HCT116 (cell line): ENCODE results near the gene SERPINB6.

Experiments
- CEBPB ChIP-seq: IDR thresholded peaks from 2 replicates; pipeline ENCODE4 v1.6.1; 2012; ENCODE audit warnings: low read depth
- EGR1 ChIP-seq: IDR thresholded peaks from 2 replicates; pipeline ENCODE4 v1.6.1; 2012; ENCODE audit warnings: low read depth
- ELF1 ChIP-seq: IDR thresholded peaks from 2 replicates; pipeline ENCODE4 v1.6.1; 2012; ENCODE audit warnings: low read depth, borderline replicate concordance
- EZH2 ChIP-seq: fragments of 200-600 bp; sonication (generic); IDR thresholded peaks from 2 replicates; pipeline ENCODE4 v1.6.1; 2017; ENCODE audit warnings: antibody characterized with exemption, mixed run types
- EZH2phosphoT487 ChIP-seq: fragments of 200-600 bp; IDR thresholded peaks from 2 replicates; pipeline ENCODE4 v1.6.1; 2018; ENCODE audit warnings: antibody characterized with exemption, borderline replicate concordance
- JUND ChIP-seq: IDR thresholded peaks from 2 replicates; pipeline ENCODE4 v1.6.1; 2012
- POLR2A ChIP-seq: IDR thresholded peaks from 2 replicates; pipeline ENCODE4 v1.7.0; 2011; ENCODE audit warnings: borderline replicate concordance; ENCODE audit not compliant: insufficient read depth, insufficient read length; ENCODE audit errors: extremely low read depth
- POLR2AphosphoS5 ChIP-seq: IDR thresholded peaks from 2 replicates; pipeline ENCODE4 v1.6.1; 2011; ENCODE audit warnings: mild to moderate bottlenecking, low read depth, low read length, moderate library complexity
- REST ChIP-seq: IDR thresholded peaks from 2 replicates; pipeline ENCODE4 v1.6.1; 2012; ENCODE audit warnings: low read depth
- TCF7L2 ChIP-seq: IDR thresholded peaks from 2 replicates; pipeline ENCODE4 v1.7.0; 2011; ENCODE audit warnings: borderline replicate concordance, inconsistent platforms; ENCODE audit not compliant: insufficient read depth, insufficient read length; ENCODE audit errors: extremely low read depth
- TF ChIP-seq, protein P1 (sequence below), 3 experiments: fragments of 200-600 bp in 1 of 3; sonication (generic) in 1 of 3; IDR thresholded peaks in 2 of 3; conservative IDR thresholded peaks in 1 of 3; 2 replicates each; pipeline ENCODE4 v1.5.1; 2012 to 2017; ENCODE audit warnings: low read depth in 2 of 3, low read length in 2 of 3, antibody characterized with exemption in 1 of 3, borderline replicate concordance in 1 of 3, control low read depth in 1 of 3, mild to moderate bottlenecking in 1 of 3, mixed read lengths in 1 of 3, mixed run types in 1 of 3, moderate library complexity in 1 of 3; ENCODE audit not compliant: insufficient read depth in 1 of 3
- TF ChIP-seq, protein P2 (sequence below): IDR thresholded peaks from 2 replicates; pipeline ENCODE4 v1.6.1; 2012

DNA sequence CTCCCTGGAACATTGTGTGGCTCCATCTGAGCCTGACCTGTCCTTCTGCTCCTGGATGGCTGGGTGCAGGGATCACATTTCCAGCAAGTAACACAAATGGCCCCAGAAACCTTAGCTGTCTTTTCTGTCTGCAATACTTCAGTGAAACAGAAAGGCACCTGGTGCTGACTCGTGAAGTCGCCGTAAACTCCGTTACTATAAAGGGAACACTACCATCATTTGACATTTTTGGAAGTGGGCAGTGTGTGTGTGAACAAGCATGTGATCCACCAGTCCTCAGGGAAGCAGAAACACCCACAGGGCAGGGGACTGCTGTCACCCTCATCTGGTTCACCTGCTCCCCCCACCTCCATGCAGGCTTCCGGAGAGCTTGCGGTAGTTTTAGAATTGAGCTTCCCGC is 23.9 kb downstream of the SERPINB6 start:
- TF ChIP-seq, protein P1, sequence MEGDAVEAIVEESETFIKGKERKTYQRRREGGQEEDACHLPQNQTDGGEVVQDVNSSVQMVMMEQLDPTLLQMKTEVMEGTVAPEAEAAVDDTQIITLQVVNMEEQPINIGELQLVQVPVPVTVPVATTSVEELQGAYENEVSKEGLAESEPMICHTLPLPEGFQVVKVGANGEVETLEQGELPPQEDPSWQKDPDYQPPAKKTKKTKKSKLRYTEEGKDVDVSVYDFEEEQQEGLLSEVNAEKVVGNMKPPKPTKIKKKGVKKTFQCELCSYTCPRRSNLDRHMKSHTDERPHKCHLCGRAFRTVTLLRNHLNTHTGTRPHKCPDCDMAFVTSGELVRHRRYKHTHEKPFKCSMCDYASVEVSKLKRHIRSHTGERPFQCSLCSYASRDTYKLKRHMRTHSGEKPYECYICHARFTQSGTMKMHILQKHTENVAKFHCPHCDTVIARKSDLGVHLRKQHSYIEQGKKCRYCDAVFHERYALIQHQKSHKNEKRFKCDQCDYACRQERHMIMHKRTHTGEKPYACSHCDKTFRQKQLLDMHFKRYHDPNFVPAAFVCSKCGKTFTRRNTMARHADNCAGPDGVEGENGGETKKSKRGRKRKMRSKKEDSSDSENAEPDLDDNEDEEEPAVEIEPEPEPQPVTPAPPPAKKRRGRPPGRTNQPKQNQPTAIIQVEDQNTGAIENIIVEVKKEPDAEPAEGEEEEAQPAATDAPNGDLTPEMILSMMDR (IDR thresholded peaks at IDR 0.05 in 2 of 3, conservative IDR thresholded peaks at IDR 0.05 in 1 of 3; ENCODE audit: borderline replicate concordance in 1 of 3, insufficient read depth in 1 of 3, low read depth in 2 of 3, low read length in 2 of 3), result no peak
- TF ChIP-seq TCF7L2, result no peak
- TF ChIP-seq, protein P2, sequence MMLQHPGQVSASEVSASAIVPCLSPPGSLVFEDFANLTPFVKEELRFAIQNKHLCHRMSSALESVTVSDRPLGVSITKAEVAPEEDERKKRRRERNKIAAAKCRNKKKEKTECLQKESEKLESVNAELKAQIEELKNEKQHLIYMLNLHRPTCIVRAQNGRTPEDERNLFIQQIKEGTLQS, result no peak
- no peak for TF ChIP-seq EZH2phosphoT487
- no peak for TF ChIP-seq POLR2A
- no peak for TF ChIP-seq REST
- no peak for TF ChIP-seq ELF1
- TF ChIP-seq EGR1, result no peak
- TF ChIP-seq CEBPB, result no peak
- no peak for TF ChIP-seq EZH2
- no peak for TF ChIP-seq POLR2AphosphoS5
- no peak for TF ChIP-seq JUND
